GM12878 (cell line): ENCODE results near the gene PTPRM.

Experiments
- DPF2 ChIP-seq: fragments of 450-650 bp; IDR thresholded peaks from 2 replicates; pipeline ENCODE4 v1.6.1; 2017; ENCODE audit warnings: mild to moderate bottlenecking
- RFX5 ChIP-seq: IDR thresholded peaks from 2 replicates; pipeline ENCODE4 v1.6.1; 2011; ENCODE audit warnings: low read depth, low read length, improper control_type of control experiment

GRCh38 chr18:8296886-8297616 is 729.9 kb downstream of the PTPRM start:
- no peak for TF ChIP-seq RFX5
- TF ChIP-seq DPF2, result no peak
